GM21515 (cell line): ENCODE results near the gene PFAS.

Experiments used
- ATAC-seq: cut with Tn5 transposase; IDR thresholded peaks from one replicate; pipeline ENCODE4 v1.9.1; 2021; ENCODE audit not compliant: unreplicated experiment

PFAS gene

DNA sequence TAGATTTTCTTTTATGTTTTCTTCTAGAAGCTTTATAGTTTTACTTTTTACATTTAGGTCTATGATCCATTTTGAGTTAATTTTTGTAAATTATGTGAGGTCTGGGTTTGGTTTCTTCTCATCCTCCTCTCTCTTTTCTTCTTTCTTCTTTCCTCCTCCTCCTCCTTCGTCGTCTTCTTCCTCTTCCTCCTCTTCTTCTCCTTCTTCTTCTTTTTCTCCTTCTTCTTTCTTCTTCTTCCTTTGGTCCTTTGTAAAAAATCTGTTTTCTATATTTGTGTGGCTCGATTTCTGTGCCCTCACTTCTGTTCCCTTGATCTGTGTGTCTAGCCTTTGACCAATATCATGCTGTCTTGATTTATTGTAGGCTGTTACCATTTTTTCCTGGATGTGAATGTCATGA is 51.1 kb downstream of the PFAS start:
- ATAC-seq: no peak

DNA sequence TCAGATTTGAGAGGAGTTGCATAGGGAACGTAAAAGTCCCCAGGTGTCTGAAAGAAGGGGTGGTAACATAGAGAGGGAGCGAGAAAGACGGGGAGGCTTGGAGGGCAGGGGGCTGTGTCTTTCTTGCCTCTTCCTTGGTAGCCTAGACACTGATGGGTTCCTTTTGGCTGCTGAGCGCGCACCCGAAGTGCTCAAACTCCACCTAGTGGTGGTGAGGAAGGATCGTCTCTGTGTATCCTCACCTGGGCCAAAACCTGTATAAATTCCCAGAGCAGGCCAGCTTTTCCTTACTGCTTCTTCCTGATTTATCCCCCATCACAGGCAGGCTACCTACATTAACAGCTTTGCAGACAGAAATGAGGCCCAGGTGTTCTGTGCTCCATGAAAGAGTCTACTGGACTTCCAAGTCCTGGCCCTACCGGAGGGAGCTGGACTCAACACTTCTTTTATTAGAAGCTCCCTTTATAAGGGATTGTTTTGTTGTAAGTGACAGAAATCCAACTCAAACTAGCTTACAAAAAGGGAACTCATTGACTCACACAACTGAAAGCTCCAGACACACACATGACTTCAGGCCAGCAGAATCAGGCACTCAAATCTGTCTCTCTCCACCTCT is 51.6 kb downstream of the PFAS start:
- no peak for ATAC-seq

DNA sequence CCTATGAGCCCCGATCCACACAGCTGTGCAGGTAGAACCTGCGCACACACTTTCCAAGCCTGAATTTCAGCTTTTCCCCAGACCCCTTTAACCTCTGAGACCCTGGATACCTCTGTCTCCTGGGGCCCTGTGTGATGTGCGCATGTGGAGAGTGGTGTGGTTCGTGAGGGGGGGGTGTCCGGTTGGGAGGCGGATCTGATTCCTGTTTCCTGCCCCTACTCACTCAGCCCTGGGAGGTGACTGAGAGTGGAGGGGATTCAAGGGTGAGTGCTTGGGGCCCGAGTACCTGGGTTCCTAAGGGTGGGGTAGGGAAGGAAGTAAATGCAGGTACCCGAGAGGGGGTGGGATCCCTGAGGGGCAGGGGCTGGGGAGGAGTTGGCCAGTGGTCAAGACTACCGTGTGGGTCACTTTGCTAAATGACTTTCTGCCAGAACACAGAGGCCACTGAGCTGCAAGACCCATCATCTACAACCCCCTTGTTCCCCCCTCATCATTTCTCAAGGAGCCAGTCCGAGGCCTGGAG is 61.6 kb downstream of the PFAS start:
- no peak for ATAC-seq

DNA sequence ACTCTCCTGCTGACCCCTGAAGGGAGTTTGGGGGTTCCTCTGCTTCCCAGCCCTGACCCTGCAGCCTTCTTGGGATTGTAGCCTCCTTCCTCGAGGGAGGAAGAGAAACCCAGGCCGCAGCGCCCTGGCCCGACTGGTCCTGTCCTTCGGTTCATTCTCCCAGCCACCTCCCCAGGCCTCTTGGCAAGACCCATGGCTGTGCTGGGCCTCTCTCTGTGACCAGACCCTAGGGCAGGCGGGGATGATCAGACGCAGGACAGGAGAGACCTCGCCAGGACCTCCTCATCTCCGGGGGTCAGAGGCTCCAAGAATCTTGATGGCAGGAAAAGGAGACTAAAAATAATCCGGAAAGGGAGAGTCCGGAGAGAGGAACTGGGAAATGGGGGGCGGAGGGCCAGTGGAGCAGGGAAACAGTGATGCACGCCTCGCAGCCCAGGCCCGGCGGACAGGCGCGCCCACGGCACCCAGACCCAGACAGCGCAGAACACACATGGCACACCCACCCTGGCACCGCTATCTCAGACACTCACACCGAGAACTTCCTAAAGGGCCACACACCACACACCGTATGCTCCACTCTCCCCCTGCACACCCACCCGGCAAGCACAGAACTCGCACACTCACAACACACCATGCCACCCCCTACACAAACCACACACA is 62.2 kb downstream of the PFAS start:
- ATAC-seq: no peak

DNA sequence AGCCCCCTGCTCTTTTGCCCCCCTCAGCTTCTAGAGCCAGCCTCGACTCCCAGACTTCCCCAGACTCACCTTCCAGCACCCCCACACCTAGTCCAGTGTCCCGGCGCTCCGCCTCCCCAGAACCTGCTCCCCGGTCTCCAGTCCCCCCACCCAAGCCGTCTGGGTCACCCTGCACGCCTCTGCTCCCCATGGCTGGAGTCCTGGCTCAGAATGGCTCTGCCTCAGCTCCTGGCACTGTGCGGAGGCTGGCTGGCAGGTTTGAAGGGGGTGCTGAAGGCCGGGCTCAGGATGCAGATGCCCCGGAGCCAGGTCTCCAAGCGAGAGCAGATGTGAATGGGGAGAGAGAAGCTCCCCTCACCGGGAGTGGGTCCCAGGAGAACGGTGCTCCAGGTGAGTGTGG is 63.2 kb downstream of the PFAS start:
- no peak for ATAC-seq

DNA sequence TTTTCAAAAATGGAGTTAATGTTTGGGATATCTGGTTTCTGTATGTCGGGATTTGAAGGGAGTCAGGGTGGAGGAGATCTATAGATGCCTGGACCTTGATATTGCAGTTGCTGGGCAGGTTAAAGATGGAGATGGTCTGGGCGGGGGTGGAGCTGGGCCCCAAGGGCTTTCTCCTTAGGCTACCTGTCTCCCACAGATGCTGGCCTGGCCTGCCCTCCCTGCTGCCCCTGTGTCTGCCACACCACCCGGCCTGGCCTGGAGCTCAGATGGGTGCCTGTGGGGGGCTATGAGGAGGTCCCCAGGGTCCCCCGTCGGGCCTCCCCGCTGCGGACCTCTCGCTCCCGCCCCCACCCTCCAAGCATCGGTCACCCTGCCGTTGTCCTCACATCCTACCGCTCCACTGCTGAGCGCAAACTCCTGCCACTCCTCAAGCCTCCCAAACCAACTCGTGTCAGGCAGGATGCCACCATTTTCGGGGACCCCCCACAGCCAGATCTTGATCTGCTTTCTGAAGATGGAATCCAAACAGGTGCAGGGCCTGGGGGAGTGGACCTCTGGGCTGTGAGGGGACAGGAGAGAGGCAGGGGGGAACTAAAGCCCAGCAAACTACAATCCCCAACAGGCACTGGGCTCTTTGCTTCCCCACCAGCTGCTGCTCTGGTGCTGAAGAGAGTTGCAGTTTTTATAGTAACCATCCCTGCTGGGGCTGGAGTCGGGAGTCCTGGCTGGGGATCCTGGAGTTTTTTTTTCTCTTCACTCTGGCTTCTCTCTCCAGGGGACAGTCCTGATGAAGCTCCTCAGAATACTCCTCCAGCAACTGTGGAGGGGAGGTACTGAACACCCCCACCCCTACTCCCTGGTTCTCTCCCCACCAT is 63.9 kb downstream of the PFAS start:
- no peak for ATAC-seq

DNA sequence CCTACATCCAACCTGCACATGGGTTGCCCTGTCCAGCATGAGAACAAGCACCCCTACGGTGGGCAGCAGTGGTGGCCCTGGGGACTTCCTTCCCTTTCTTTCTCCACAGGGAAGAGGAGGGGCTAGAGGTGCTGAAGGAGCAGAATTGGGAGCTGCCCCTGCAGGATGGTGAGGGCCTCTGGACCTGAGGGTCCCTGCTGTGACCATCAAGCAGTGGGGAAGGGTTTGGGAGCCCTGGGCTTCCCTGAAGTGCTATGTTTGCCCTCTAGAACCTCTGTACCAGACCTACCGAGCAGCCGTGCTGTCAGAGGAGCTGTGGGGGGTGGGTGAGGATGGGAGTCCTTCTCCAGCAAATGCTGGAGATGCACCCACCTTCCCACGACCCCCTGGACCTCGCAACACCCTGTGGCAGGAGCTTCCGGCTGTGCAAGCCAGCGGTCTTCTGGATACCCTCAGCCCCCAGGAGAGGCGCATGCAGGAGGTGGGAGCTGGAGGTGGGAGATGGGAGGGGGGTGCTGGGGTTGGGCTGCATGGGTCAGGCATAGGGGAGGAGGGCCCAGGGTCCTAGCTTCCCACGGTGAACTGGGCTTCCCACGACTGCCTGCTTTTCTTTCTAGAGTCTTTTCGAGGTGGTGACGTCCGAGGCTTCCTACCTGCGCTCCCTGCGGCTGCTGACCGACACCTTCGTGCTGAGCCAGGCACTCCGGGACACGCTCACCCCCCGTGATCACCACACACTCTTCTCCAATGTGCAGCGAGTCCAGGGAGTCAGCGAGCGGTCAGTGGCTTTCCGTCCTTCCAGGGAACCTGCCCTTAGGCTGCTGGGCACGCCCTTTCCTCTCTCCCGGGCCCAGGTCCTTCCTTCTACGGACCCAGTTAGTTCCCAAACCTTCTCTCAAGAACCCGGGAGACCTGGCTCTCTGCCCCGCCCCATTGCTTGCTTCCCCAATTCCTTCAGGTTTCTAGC is 66.0 kb downstream of the PFAS start:
- ATAC-seq: no peak

DNA sequence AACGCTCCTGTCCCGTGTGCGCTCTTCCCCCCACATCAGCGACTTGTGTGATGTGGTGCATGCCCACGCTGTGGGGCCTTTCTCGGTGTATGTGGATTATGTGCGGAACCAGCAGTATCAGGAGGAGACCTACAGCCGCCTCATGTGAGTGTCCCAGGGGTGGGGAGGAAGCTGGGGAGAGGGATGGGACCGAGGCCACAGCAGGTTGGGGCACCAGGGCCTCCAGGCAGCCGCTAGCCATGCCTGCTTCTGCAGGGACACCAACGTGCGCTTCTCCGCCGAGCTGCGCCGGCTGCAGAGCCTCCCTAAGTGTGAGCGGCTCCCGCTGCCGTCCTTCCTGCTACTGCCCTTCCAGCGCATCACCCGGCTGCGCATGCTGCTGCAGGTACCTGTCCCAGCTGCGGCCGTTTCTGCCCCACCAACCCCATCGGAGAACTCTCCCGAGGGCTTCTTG is 66.7 kb downstream of the PFAS start:
- ATAC-seq: no peak

DNA sequence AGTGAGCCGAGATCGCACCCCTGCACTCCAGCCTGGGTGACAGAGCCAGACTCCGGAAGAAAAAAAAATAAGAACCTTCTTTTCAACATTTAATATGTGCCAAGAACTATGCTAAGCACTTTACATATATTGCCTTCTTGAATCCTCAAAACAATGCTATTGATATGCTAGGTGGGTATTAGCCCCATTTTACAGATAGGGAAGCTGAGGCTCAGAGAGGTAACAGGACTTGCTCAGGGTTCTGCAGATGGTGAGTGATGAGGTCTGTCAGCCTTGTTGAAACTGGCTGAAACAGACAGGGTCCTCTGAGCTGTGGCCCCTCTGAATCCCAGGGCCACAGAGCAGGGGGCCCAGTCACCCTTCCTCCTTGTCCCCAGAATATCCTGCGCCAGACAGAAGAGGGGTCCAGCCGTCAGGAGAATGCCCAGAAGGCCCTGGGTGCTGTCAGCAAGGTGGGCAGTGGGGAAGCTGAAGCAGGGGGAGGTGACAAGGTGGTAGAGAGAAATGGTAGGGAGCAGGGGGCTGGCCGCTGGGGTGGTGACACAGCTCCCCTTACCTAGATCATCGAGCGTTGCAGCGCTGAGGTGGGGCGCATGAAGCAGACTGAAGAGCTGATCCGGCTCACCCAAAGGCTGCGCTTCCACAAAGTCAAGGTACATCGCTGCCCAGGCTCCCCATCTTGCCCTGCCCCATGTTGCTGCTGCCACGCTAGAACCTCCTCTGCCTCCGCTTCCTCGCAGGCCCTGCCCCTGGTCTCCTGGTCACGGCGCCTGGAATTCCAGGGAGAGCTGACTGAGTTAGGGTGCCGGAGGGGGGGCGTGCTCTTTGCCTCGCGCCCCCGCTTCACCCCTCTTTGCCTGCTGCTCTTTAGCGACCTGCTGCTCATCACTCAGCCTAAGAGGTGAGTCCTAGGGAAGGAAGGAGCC is 69.2 kb downstream of the PFAS start:
- ATAC-seq: no peak
